Activated CD4-positive, alpha-beta T cell treated with anti-CD3 and anti-CD28 coated beads, Interleukin-2, Interleukin-6, amounts not matched to agents 100 ng/mL and 50 ng/mL, durations not matched to agents 16 hours and 8 hours (primary cell): Measurements from ENCODE around the gene STMN3.
"Not testable (repeated sequence)": the region's sequence is repeated elsewhere in the genome, so short reads cannot be mapped to it uniquely, and the experiment has no call there.

Experiments used
- DNase-seq: peaks from one replicate; pipeline ENCODE4 v3.0.0-alpha.2; 2020

The STMN3 gene

DNA sequence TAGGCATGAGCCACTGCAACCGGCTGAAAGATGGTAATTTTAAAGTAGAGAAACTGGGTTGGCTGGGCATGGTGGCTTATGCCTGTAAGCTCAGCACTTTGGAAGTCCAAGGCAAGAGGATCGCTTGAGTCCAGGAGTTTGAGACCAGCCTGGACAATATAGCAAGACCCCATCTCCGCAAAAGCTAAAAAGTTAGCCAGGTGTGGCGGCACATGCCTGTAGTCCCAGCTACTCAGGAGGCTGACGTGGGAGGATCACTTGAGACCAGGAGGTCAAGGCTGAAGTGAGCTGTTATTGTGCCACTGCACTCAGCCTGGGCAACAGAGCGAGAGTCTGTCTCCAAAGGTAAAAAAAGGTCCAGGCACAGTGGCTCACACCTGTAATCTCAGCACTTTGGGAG lies 22.3 kb downstream of the STMN3 start:
- DNase-seq = not testable (repeated sequence)

DNA sequence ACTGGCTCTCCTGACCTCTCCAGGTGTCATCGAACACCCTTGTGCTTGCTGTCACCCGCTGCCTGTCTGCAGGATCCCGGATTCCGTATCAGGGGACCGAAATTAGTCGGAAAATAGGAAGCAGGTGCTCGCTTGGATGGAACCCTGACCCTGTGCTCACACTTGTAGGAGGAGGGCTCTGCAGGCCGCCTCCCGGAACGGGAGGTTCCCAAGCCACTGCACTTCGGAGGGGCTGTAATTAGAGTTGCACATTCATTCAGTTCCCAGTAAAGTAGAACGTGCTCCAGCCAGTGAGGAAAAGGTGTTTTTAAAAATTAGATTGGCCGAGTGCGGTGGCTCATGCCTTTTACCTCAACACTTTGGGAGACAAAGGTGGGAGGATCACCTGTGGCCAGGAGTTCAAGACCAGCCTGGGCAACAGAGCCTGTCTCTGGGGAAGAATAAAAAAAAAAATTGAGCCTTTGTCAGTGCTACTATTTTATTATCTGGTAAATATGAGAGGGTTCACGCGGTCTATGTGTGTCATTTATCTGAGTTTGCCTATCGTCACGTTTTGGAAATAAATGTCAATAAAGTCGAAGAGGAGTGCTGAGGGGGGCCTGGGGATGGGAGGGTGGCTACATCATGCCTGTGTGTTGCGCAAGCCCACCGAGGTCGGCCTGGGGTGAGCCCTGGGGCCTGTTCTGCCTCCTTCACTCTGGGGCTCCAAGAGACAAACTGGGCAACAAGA lies 24.8 kb downstream of the STMN3 start:
- peak; percentile 86 for DNase-seq

DNA sequence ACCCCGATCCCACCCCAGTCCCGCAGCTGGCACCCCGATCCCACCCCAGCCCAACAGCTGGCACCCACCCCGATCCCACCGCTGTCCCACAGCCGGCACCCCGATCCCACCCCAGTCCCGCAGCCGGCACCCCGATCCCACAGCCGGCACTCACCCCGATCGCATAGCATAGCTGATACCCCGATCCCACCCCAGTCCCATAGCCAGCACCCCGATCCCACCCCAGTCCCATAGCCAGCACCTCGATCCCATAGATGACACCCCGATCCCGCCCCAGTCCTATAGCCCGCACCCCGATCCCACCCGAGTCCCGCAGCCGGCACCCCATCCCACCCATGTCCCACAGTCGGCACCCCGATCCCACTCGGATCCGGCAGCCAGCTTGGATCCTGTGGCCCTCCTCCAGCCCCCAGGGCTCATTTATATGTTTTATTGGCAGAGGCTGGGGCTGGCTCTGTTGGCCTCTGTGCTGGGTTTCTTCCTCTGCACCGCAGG lies 25.4 kb downstream of the STMN3 start:
- peak; percentile 30 for DNase-seq

DNA sequence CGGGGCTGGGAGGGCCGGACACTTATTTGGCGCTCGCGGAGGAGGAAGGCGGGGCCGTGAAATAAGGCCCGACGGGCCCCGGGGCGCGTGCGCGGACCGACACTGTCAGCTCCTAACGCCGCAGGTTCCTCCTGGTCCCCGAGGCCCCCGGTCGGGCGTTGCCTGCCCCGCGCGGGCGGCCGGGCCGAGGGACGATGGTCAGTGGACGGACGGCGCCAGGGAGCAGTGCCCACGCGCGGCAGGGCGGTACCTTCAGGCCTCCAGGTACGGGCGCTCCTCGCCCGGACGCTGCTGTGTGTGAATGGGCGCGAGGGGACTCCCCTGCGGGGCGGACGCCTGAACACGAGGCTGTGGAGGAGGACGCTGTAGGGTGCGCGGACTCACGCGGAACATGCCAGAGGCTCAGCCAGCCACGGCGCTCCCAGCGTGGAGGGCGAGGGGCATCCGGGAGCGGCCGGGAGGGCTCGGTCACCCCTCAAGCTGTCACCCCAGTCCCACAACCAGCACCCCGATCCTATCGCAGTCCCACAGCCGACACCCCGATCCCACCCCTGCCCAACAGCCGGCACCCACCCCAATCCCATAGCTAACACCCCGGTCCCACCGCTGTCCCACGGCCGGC lies 26.0 kb downstream of the STMN3 start:
- peak; percentile 96 for DNase-seq

DNA sequence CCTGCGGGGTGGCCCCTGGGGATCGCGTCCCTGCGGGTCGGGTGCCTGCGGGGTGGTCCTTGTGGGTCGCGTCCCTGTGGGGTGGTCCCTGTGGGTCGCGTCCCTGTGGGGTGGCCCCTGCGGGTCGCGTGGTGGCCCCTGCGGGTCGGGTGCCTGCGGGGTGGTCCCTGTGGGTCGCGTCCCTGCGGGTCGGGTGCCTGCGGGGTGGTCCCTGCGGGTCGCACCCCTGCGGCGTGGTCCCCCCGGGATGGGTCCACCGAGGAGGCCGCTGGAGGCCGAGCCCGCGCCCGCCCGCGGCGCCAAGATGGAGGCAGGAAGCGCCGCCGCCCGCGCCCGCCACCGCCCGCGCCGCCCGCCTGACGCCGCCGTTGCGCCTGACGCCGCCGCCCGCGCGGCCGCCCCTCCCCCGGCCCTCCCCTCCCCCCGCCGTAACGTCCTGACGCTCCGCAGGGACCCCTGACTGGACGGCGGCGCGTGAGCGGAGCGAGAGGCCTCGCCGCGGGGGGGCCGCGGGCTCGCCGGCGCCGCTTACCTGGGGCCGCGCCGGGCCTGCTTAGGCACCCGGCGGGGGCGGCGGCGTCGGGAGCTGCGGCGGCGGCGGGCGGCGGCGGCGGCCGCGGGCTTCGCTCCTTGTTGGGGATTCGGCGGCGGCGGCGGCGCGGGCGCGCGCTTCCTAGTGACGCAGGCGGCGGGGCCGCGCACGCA lies 26.6 kb downstream of the STMN3 start, which contains the start of gene GMEB2:
GMEB2 (minus strand) TSS at position 678 of the 705 bp plus-strand sequence. CDS start 7,704 bp downstream, outside the sequence.
- DNase-seq = peak; percentile 81

DNA sequence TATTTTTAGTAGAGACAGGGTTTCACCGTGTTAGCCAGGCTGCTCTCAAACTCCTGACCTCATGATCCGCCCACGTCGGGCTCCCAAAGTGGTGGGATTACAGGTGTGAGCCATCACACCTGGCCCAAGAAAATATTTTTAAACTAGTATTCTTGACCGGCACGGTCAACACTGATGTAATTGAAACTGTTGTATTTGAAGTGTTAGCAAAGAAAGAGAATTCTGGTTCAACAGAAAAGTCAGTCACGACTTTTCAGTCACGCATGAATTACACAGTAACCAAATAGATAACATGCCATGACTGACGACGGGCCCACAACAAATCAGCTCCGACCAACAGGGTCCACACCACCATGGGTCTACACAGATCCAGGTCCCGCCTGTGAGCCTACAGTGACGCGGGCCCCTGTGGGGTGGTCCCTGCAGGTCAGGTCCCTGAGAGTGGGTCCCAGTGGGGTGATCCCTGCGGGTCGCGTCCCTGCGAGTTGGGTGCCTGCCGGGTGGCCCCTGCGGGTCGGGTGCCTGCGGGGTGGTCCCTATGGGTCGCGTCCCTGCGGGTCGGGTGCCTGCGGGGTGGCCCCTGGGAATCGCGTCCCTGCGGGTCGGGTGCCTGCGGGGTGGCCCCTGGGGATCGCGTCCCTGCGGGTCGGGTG lies 27.3 kb downstream of the STMN3 start:
- DNase-seq = peak; percentile 34

DNA sequence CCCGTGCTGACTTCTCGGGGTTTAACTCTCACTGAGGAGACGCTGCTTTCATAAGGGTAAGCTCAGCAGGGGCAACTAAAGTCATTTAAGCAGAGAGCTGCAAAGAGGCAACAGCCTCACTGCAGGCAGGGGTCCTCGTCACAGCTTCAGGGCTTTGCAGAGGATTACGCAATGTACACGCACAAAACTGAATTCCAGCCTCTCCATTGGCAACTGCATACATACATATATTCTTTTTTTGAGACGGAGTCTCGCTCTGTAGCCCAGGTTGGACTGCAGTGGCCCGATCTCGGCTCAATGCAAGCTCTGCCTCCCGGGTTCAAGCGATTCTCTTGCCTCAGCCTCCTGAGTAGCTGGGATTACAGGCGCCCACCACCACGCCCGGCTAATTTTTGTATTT lies 28.7 kb downstream of the STMN3 start:
- DNase-seq = no peak

DNA sequence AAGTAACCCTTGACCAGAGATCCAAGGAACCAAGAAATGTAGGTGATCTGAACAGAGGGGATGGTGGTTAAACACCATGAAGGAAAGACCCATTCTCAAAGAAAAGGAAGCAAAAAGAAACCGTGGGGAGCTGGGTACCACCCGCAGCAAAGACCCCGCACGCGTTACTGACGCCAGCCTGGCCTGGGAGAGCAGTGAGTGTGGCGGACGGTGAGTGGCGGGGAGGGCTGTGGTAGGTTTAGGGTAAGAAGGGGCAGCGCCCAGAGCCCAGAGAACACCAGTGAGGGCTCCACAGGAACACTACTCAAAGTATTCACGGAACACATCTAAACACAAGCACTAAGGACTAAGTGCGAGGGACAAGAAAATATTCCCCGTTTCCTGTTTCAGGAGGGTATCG lies 30.5 kb downstream of the STMN3 start:
- no peak for DNase-seq

DNA sequence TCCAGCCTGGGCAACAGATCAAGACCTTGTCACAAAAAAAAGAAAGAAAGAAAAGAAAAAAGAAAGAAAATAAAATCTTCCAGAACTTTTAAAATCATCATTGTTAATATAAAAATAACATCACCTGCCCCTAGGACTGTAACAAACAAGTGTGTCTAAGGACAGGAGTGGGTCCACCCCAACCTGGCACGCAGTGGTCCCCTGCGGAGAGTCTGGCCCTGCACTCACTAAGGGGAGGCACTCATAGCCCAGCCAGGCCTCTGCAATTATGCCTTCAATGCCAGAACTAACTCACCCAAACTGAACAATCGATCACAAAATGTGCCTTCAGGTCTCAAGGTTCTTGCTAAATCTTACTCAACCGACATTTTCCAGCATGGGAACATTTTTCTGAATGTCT lies 31.1 kb downstream of the STMN3 start:
- DNase-seq = no peak

DNA sequence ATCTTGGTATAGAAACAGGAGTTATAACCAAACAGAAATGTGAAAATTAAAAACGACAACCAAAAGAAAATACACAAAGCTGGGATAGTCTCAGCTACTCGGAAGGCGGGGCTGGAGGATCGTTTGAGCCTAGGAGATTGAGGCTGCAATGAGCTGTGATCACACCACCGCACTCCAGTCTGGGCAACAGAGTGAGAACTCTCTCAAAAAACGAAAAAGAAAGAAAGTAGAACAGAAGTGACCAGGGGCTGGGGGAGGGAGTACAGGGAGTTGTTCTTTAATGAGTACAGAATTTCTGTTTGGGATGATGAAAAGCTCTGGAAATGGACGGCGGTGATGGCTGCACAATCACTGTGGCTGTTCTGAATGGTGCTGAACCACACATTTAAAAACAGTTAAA lies 32.2 kb downstream of the STMN3 start:
- DNase-seq = no peak

DNA sequence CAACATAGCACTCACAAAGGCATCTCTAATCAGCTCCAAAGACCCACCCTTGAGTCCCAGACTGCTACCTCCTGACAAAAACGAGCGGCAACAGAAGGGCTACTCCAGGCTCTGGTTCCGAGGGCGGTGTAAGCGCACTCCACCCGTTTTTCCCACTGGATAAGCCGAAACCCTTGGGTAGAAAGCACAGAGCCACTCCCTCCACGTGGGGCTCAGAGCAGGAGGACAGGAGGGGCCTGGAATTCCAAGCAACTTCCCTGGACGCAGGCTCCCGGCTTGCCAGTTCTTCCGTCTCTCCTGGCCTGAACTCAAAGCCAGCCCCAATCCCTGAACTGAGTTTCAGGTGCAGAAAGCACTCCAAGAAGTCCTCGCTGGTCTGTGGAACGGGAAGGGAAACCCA lies 33.7 kb downstream of the STMN3 start:
- DNase-seq = no peak

DNA sequence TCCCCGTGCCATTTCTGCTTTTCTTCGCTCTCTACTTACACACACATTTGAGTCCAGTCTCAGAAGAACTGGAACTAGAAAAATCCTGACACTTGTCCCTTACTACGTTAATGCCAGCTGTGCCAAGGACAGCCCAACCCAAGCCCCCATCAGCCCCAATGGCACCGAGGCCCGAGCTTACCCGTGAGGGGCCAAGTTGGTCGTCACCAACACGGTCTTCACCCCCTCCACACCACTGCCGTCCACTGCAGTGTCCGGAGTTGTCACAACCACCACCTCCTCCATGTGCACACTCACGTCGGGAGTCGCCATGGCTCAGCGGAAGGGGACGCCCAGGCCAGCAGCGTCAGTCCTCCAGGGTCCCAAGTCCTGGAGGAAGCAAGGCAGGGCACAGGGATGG lies 34.1 kb downstream of the STMN3 start:
- DNase-seq = no peak

DNA sequence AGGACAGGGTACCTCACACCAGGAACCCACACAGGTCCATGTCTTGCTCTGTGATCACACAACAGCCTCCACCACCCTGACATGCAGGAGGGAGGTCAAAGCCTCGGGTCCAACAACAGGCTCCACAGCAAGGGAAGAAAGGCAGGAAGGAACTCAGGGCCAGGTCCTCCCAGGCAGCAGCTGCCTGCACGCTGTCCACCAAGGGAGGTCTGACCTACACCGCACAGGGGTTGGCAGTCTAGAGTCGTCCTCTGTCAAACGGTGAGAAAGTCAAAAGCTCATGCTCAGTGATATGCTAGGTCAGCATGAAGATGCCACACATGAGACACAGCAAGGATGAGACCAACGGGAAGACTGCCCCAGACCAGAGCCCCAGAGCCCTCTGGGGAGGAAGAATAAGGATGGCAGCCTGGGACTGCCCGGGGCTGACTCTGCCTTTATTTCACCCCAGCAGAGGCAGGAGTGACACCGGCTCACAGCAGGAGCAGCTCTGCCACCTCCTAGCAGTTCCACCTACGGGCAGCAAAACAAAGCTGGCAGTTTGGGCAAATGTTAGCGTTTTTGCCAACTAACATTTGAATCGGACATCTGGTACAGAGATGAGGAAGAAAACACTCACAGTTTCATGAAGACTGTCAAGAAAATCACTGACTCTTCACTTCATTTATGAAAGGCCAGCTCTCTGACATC lies 34.8 kb downstream of the STMN3 start:
- no peak for DNase-seq

DNA sequence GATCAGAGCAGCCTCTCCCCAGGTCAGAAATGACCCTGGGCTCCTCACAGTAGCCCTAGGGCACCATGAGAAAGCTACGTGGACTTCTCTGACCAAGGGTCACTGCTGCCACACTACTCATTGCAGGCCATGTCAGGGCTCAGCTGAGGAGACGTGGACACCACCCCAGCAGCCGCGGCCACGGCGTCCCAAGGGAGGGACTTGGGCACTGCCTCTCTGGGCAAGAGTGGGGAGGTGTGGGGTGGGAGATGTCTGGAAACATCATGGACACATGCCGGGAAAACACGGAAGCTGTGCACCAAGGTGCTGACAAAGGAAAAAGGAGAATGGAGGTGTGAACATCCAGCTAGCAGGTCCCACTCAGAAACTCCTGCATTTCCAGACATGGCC lies 35.4 kb downstream of the STMN3 start:
- DNase-seq = no peak

DNA sequence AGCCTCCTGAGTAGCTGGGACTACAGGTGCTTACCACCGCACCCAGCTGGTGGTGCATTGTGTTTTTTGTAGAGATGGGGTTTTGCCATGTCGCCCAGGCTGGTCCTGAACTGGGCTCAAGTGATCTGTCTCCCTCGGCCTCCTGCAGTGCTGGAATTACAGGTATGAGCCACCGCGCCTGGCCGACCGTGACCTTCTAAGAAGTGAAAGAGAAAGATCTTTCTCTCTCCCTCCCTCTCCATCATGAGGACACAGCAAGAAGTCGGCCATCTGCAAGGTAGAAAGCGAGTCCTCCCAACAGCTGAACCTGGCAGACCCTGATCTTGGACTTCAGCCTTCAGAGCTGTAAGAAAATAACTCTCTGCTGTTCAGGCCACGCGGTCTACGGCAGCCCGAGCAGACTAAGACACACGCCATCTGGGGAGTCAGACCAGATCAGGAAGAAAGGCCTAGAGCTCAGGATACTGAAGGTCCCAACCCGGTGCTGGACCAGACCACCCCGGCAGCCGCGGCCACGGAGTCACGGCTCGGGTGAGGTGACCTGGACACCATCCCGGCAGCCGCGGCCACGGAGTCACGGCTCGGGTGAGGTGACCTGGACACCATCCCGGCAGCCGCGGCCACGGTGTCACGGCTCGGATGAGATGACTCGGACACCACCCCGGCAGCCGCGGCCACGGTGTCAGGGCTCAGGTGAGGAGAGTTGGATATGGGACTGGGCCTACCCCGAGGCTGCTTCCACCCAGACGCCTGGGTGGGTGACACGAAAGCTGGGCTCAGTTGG lies 35.9 kb downstream of the STMN3 start:
- DNase-seq = no peak

DNA sequence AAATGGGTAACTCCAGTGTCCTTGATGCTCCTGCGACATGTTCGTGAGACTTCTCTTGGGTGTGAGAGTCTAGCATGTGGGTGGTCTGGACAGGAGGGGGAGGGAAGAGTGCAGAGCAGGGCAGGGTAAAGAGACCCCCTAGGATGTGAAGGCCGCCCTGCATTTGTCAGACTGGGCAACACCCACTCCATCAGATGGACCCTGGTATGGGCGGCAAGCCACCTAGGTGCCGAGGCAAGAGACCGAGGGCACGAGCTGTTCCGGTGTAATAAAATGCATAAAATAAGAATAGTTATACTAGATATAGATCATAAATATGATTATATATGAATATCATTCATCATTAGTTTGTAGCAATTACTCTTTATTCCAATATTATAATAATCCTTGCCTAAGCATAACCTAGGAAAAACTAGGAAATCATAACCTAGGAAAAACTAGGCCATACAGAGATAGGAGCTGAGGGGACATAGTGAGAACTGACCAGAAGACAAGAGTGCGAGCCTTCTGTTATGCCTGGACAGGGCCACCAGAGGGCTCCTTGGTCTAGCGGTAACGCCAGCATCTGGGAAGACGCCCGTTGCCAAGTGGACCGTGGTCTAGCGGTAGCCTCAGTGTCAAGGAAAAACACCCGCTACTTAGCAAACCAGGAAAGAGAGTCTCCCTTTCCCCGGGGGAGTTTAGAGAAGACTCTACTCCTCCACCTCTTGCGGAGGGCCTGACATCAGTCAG lies 39.2 kb downstream of the STMN3 start:
- DNase-seq = not testable (repeated sequence)

DNA sequence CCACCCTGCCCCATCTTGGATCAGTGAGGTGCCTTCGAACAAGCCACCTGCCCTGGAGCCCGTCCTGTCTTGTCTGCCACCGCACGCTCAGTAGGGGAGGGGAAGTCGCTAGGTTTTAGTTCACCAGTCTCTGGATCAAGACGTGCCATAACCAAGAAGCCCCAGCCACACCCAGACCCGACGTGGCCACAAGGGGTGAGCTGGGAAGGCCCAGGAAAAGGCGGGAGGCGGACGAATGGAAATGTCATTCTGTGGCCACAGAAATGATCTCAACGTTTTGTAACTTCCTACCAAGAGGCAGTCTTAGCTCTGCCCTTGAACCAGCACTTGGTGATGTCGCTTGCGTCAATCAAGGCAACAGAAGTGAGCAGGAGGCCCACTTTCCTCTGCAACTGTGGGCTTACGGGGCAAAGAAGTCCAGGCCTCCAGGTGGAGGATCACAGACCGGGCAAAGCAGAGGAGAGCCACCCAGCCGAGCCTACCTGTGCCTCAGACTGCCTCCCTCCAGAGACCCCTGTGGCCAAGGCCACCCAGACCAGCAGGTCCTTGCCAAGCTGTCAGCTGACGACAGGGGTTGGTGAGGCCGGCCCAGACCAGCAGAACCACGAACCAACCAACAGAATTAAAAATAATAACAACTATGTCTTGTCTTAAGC lies 40.8 kb downstream of the STMN3 start:
- no peak for DNase-seq

DNA sequence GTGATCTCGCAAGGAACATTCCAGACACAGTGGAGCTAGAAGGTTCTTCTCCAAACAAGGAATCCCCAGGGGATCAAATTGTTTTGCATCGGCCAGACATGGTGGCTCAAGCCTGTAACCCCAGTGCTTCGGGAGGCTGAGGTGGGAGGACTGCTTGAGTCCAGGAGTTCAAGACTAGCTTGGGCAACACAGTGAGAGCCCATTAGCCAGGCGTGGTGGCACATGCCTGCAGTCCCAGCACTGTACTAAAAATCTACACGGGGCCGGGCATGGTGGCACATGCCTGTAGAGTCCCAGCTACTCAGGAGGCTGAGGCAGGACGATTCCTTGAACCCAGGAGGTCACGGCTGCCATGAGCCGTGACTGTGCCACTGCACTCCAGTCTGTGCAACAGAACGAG lies 41.6 kb downstream of the STMN3 start:
- DNase-seq = no peak

DNA sequence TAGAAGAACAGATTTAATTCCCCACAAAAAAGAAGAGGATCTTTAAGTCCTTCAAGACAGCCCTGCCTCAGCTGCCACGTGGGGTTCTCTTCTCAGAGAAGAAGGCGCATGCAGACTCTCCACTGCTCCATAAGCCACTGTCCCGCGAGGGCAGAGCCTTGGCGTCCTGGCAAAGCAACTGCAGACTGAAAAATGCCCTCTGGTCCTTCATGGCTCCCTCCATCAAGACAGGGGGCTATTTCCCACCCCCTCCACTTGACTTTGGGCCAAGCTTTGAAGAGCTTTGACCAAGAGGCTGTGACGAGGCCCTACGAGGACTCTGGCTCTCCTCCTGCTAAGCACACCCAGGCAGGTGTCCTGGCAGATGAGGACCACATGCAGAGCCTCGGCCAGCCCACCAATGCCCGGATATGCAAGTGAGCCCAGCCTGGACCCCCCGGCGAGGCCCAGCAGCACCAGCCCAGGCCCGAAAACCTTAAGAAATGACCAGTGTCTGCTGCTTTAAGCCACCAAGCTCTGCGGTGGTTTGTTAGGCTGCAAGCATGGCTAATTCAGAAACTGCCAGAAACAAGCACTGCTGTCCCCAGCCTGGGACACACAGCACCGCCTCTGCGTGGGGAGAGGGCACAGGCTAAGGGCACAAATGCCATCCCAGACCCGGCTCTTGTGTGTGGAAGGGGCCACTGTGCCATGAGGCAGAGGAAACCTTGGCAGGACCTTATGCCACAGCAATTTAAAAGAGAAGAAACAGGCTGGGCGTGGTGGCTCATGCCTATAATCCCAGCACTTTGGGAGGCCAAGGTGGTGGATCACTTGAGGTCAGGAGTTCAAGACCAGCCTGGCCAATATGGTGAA lies 42.4 kb downstream of the STMN3 start:
- DNase-seq = no peak

DNA sequence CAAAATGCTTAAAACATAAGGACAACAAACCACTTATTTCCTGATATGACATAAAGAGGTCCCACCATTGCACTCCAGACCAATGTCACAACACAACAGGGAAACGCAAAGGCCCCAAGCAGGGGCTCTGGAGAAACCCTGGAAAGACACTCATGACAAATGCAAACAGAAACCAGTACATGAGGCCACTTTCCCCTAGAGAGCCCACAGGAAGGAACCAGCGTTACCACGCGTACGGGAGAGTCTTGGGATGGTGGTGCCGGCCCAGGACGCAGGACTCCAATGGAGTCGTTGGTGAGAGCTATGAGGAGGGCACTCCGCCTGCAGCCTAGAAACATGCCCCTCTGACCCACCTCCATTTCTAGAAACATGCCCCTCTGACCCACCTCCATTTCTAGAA lies 46.5 kb downstream of the STMN3 start:
- no peak for DNase-seq
